Measurements from ENCODE around the gene APOC1.

APOC1 gene

DNA sequence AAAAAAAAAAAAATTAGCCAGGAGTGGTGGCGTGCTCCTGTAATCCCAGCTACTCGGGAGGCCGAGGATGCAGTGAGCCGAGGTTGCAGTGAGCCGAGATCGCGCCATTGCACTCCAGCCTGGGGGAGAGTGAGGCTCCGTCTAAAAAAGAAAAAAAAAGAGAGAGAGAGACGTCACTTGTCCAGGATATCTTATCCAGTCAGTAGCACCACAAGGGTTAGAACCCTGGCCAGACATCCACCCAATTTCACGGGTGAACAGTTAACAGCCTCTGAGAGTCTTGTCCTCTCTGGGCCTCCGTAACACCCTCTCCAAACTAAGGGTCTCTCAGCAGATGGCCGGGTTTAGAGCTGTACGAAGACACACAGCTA is 39.9 kb downstream of the APOC1 start:
- in situ Hi-C loops (cut with MboI; ENCODE audit: low sequenced_read_pairs) = no loop called here

DNA sequence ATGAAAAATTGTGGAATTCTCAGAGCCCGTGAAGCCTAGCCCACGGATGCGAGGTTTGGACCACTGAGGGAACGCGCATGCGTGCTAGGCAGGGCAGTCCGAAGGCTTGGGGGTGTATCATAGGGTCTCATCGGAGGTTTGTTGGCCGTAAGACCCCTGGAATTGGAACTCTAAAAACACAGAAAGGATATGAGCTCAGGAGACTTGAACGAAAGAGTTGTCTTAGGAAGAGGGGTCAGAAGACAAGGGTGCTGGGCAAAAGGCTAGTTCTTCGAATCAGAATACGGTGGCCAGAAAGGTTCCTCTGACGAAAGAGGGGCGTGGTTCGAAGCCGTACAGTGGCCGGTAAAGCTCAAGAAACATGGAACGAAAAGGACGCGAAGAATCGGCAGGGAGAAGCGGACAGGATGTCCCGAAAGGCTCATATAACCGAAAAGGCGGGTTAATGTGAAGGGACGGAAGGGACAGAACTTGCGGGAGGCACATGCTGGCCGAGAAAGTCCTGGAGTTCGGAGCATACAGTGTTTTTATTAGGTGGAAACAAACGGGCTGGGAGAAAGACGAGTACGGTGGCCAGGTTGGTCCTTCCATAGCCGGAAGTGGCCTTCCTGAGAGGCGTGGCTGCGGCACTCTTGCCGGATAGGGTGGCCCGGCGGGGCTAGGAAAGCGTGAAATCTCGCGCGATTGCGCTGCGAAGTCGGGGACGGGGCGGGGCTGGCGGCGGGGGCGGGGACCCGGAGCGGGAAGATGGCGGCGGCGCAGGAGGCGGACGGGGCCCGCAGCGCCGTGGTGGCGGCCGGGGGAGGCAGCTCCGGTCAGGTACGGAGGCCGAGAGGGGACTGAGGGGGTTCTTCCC is 40.5 kb downstream of the APOC1 start, which contains the start of gene CLPTM1:
Gene CLPTM1 (plus strand): TSS at position 732 of the 856 bp plus-strand sequence. CDS start 16 bp downstream, at position 748.
- in situ Hi-C loops (cut with MboI; ENCODE audit: low sequenced_read_pairs) = no loop called here

DNA sequence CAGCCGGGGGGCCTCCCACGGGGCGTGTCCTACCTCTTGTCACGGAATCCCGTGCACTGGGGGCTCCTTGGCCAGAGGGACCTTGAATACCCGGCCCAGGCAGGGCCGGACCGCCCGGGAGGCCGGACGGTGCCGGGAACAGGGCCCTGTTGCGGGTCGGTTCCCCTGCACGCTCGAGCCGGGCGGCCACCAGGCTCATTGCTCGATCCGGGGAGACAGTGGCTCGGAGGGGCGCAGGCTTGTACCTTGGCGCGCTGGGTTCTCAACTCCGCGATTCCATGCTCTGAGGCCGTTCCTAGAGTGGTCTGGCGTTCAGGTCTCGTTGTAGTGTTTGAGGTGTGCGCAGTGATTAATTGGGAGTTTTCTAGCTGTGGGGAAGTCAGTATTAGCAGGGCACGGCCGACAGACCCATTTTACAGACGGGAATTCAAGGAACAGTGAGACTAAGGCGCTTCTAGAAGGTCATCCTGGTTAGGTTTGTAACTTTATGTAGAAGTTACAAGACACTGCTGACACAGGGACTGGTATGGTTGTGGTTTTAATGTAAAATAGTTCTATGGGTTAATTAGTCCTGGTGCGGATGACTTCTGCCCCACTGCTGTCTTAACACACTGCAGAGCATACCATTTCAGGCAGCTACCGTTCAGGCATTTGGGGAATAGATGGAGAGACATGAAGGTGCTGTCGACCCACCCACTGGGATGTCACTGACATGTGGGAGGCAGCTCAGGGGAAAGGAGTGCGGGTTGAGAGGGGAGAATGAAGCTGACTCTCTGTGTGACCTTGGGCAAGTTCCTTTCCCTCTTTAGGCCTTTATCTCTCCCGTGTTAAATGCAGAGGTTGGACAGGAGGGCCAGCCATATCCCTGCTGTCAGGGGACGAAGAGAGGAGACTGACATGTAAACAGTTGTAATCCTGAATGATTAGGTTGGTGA is 41.4 kb downstream of the APOC1 start:
- in situ Hi-C loops (cut with MboI; ENCODE audit: low sequenced_read_pairs) = no loop called here

DNA sequence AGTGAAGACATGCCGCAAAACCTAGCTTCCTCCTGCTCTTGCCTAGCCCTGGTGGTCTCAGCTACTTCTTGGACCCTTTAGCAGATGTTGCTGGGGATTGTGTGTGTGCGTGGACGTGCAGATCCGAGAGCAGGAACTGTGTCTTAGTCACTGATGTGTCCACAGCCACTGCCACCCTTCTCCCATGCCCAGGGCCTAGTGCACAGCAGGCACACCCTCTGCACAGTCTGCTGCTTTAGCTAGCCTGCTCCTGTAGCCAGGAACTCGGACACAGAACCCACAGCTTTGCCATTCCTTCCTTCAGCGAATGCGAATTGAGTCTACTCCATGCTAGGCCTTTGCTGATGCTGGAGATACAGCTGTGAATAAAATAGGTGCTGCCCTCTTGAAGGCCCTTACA is 43.1 kb downstream of the APOC1 start:
- in situ Hi-C loops (cut with MboI; ENCODE audit: low sequenced_read_pairs) = no loop called here

DNA sequence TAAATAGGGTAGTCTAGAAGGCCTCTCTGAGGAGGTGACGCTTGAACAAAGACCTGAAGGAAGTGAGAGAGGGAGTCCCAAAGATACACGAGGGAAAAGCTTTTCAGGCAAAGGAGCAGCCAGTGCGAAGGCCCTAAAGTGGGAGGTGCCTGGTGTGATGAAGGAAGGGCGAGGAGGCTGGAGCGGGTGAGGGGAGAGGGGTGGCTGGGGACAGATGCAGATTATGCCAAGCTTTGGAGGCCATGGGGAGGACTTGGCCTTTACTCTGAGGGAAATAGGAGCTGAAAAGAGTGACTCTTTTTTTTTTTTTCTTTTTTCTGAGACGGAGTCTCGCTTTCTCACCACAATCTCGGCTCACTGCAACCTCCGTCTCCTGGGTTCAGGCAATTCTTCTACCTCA is 43.7 kb downstream of the APOC1 start:
- in situ Hi-C loops (cut with MboI; ENCODE audit: low sequenced_read_pairs) = no loop called here

DNA sequence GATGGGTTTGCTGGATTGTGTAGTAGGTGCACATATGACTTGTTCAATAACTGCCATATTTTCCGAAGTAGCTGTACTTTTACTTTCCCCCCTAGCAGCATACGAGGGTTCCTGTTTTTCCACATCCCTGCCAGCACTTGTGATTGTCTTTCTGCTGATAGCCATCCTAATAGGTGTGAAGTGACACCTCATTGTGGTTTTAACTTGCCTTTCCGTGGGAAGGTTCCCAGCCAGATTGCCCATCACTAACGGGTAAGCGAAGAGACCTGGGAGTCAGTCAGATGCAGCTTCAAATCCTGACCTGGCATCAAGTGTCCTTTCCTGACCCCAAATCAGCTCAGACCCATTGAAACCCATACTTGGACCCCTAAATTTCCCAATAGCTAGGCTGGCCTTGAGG is 45.3 kb downstream of the APOC1 start:
- in situ Hi-C loops (cut with MboI; ENCODE audit: low sequenced_read_pairs) = no loop called here

DNA sequence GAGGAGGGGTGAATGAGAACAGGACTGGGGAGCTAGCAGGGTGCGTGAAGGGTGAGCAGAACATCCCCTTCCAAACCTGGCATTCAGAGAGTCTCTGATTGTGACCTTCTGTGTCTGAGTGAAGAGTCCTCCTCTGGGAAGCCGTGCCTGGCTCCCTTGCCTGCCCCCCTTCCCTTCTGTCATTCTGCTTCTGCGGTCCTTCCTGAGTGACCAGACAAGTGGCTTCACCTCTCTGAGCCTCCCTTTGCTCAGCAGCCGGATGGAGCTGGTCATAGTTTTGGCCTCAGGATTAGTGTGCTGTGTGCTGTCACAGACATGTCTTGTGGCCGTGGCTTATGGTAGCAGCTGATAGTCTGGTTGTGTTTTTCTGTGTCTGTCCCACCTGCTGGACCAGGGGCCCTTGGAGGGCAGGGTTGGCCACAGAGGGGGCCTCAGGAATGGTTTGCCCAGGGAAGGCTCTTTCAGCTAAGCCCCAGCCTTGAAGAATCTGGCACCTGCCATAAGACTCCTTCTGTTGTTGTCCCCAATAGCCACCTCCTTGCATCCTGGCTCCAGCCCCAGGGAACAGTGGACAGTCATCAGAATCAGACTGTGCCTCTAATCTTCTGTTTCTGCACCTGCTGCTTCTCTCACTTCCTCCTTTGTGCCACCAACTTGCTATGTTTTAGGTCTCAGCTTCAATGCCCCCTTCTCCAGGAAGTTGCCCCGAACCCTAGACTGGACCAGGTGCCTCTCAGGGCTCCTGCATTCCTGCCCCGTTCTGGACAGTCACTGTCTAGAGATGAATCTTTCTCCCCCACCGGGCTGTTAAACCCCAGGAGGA is 46.7 kb downstream of the APOC1 start:
- in situ Hi-C loops (cut with MboI; ENCODE audit: low sequenced_read_pairs) = no loop called here

DNA sequence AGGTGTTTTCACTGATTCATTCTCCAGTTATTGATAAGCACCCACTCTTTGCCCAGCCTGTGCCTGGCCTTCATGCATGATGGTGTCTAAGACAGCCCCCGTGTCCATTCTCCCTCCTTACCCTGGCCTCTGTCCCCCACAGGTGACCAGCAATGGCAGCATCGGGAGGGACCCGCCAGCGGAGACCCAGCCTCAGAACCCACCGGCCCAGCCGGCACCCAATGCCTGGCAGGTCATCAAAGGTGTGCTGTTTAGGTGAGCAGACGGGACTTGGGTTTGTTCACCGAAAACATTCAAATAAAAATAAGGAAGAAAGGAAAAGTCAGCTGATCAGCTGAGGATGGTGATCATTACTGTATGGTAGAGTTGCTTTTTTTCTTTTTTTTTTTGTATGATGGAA is 47.4 kb downstream of the APOC1 start:
- in situ Hi-C loops (cut with MboI; ENCODE audit: low sequenced_read_pairs) = no loop called here

DNA sequence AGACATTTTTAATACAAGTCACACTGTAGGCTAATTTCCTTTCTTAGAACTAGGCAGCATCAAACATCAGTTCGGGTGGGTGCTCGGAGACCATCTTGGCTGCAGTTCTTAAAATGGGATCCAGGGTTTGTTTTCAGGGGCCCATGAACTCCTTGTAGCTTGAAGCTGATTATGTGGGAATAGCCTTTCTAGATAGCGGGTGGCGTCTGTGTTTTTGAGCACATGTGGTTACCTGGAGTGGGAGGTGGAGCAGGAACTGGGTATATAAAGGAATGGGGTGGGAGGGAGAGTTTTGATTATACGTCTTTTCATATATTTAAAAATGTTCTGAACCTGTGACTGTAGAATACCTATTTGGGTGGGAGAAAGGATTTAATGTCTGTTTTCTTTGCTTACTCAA is 53.7 kb downstream of the APOC1 start:
- in situ Hi-C loops (cut with MboI; ENCODE audit: low sequenced_read_pairs) = no loop called here

DNA sequence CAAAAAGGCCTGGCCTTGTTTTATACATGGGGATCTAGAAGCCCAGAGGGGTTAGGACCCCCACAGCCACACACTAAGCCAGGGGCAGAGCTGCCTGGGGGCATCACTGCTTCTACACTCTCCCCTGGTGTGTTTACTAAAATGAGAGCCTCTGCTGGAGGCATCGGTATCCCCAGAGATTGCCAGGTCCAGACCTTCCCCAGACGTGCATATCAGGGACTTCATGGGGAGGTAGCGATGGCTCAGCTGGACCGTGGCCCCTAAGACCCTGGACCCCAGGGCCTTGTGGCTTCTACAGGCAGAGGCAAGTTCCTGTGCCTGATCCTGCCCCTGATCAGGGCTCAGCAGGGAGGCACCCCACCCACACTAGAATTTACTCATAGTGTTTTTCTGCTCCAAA is 54.3 kb downstream of the APOC1 start:
- in situ Hi-C loops (cut with MboI; ENCODE audit: low sequenced_read_pairs) = no loop called here

Measured in HL-60/S4 (cell line).